Left forelimb (tissue), 1 donor: Measurements from ENCODE around the gene GAA.
A peak's percentile ranks its signal among the peaks of the same experiment; 100 is the strongest.

Source experiments
- DNase-seq: peaks from one replicate; pipeline ENCODE4 v3.0.0-alpha.2; 2018; ENCODE audit warnings: low spot score

GAA gene

GRCh38 chr17:80101011-80101945 lies at the start of gene GAA:
GAA (plus strand) TSS chr17:80101581; CDS start chr17:80104587, 3,006 bp downstream.
- peak; percentile 94 for DNase-seq

GRCh38 chr17:80051681-80052080 lies 49.7 kb upstream of the GAA start:
- no peak for DNase-seq

GRCh38 chr17:80053102-80053501 lies 48.3 kb upstream of the GAA start:
- no peak for DNase-seq

GRCh38 chr17:80055597-80055996 lies 45.8 kb upstream of the GAA start:
- DNase-seq: no peak

GRCh38 chr17:80058311-80058955 lies 42.9 kb upstream of the GAA start:
- no peak for DNase-seq

GRCh38 chr17:80060644-80061043 lies 40.7 kb upstream of the GAA start:
- DNase-seq: no peak

GRCh38 chr17:80061421-80061820 lies 40.0 kb upstream of the GAA start:
- no peak for DNase-seq

GRCh38 chr17:80063830-80064585 lies 37.4 kb upstream of the GAA start:
- no peak for DNase-seq

GRCh38 chr17:80064696-80065095 lies 36.7 kb upstream of the GAA start:
- no peak for DNase-seq

GRCh38 chr17:80065478-80066170 lies 35.8 kb upstream of the GAA start:
- DNase-seq: no peak

GRCh38 chr17:80067393-80067986 lies 33.9 kb upstream of the GAA start:
- no peak for DNase-seq

- no peak for DNase-seq
Observed at GRCh38 chr17:80068301-80069222, 32.8 kb upstream of the GAA start.

- DNase-seq: no peak
Observed at GRCh38 chr17:80070375-80071115, 30.8 kb upstream of the GAA start.

- DNase-seq: no peak
Observed at GRCh38 chr17:80071116-80071841, 30.1 kb upstream of the GAA start.

- DNase-seq: no peak
Observed at GRCh38 chr17:80072410-80072809, 29.0 kb upstream of the GAA start.

- no peak for DNase-seq
Observed at GRCh38 chr17:80080081-80080480, 21.3 kb upstream of the GAA start.

- no peak for DNase-seq
Observed at GRCh38 chr17:80081596-80081995, 19.8 kb upstream of the GAA start.

GRCh38 chr17:80082403-80083135 lies 18.8 kb upstream of the GAA start:
- no peak for DNase-seq
